Caco-2 (cell line): ENCODE results near the gene HS3ST1. TPM values are rescaled to one million over a fixed set of nuclear protein-coding genes. Genes with fewer than 3 reads are reported as not detected.

ENCODE experiments used
- BruUV-seq: library from RNA; stranded (reverse); fragments of 400-500 nt; replicated peaks from 2 replicates; lab custom pipeline; 2021; lab: Mats Ljungman, UMichigan
- CTCF ChIA-PET: fragments of 300-600 bp; sonication (Branson Sonifier 250); formaldehyde crosslinking; loops from one replicate; lab custom pipeline; 2022; ENCODE audit warnings: antibody characterized with exemption; lab: Charles Lee
- POLR2A ChIA-PET: fragments of 300-600 bp; sonication (Branson Sonifier 250); formaldehyde crosslinking; loops from one replicate; lab custom pipeline; 2022; ENCODE audit warnings: antibody characterized with exemption; lab: Charles Lee
- DNase-seq, 2 experiments: peaks; one replicate each; pipeline versions ENCODE4 v3.0.0 to v3.0.0-alpha.2; 2020 to 2022
- H3K27me3 ChIP-seq: replicated peaks from 2 replicates; pipeline ENCODE4 v1.6.0; 2011; ENCODE audit warnings: low read length; ENCODE audit not compliant: control insufficient read depth, insufficient read depth
- H3K36me3 ChIP-seq: 2 replicates; pipeline ENCODE4 v1.5.1; 2011; ENCODE audit warnings: low read length; ENCODE audit not compliant: control insufficient read depth, insufficient read depth
- H3K4me1 ChIP-seq: fragments of 250-450 bp; sonication (Bioruptor Pico); 2 replicates; pipeline ENCODE4 v1.5.1; 2020; ENCODE audit warnings: mild to moderate bottlenecking
- H3K4me3 ChIP-seq: 2 replicates; pipeline ENCODE4 v1.5.1; 2011; ENCODE audit warnings: low read depth, mild to moderate bottlenecking, control low read depth, low read length
- H3K9me3 ChIP-seq: fragments of 250-450 bp; sonication (Bioruptor Pico); 2 replicates; pipeline ENCODE4 v1.5.1; 2020; ENCODE audit warnings: mild to moderate bottlenecking, moderate library complexity
- H3K27ac Mint-ChIP-seq: one replicate; pipeline ENCODE4 v1.8.0; 2022; ENCODE audit warnings: mixed read lengths; ENCODE audit not compliant: unreplicated experiment
- H3K27me3 Mint-ChIP-seq: one replicate; pipeline ENCODE4 v1.8.0; 2022; ENCODE audit warnings: mixed read lengths; ENCODE audit not compliant: insufficient read depth, unreplicated experiment
- H3K36me3 Mint-ChIP-seq: one replicate; pipeline ENCODE4 v1.8.0; 2022; ENCODE audit warnings: mild to moderate bottlenecking, mixed read lengths; ENCODE audit not compliant: insufficient read depth, unreplicated experiment
- H3K4me1 Mint-ChIP-seq: one replicate; pipeline ENCODE4 v1.8.0; 2022; ENCODE audit warnings: low read depth, mixed read lengths; ENCODE audit not compliant: unreplicated experiment
- H3K4me3 Mint-ChIP-seq: one replicate; pipeline ENCODE4 v1.8.0; 2022; ENCODE audit warnings: mild to moderate bottlenecking, moderate library complexity, mixed read lengths; ENCODE audit not compliant: unreplicated experiment
- H3K9me3 Mint-ChIP-seq: one replicate; pipeline ENCODE4 v1.8.0; 2022; ENCODE audit warnings: mixed read lengths; ENCODE audit not compliant: unreplicated experiment
- CTCF ChIP-seq, 2 experiments: fragments of 200-600 bp in 1 of 2; IDR thresholded peaks; 1 replicate in 1 of 2; 2 replicates in 1 of 2; pipeline versions ENCODE4 v1.5.1 to v1.8.0; 2011 to 2022; ENCODE audit warnings: antibody characterized with exemption in 1 of 2, control low read depth in 1 of 2, inconsistent platforms in 1 of 2, low read depth in 1 of 2, low read length in 1 of 2, mild to moderate bottlenecking in 1 of 2, moderate library complexity in 1 of 2; ENCODE audit not compliant: insufficient read depth in 1 of 2, severe bottlenecking in 1 of 2, unreplicated experiment in 1 of 2
- intact Hi-C: fragments of 100-400 bp; cut with micrococcal nuclease; formaldehyde crosslinking; loops from one replicate; pipeline ENCODE4 v1.10.0; 2022; ENCODE audit not compliant: unreplicated experiment
- total RNA-seq: library from RNA; stranded (reverse); gene quantifications from 2 replicates; pipeline ENCODE4 v1.2.3, GENCODE V29; 2022

HS3ST1 gene
- total RNA-seq, 1 experiment from 2014 or later, result 4.2 TPM

GRCh38 chr4:11399461-11399971 is 29.2 kb downstream of the HS3ST1 start:
- no peaks in the 10 kb centered on the region for H3K27me3 ChIP-seq
- no peaks in the 10 kb centered on the region for H3K27me3 Mint-ChIP-seq
- H3K36me3 ChIP-seq, result no peaks in the 10 kb centered on the region
- no peak overlapping the region for H3K27ac Mint-ChIP-seq
- no peak for DNase-seq
- no peak for TF ChIP-seq CTCF (IDR thresholded peaks at IDR 0.05; ENCODE audit: insufficient read depth in 1 of 2, low read depth in 1 of 2, low read length in 1 of 2, severe bottlenecking in 1 of 2, unreplicated experiment in 1 of 2)
- ChIA-PET CTCF (no interaction called here), POLR2A (no interaction called here)
- H3K36me3 Mint-ChIP-seq, result peaks cover 12% of the 10 kb centered on the region
- no peaks in the 10 kb centered on the region for H3K9me3 Mint-ChIP-seq
- BruUV-seq, result no TSS peak
- no peak overlapping the region for H3K4me3 ChIP-seq
- H3K4me1 ChIP-seq, result peaks cover 7% of the 10 kb centered on the region
- H3K9me3 ChIP-seq, result no peaks in the 10 kb centered on the region
- intact Hi-C loops, result no loop called here
- H3K4me1 Mint-ChIP-seq, result peaks cover 15% of the 10 kb centered on the region
- H3K4me3 Mint-ChIP-seq, result no peak overlapping the region

DNA sequence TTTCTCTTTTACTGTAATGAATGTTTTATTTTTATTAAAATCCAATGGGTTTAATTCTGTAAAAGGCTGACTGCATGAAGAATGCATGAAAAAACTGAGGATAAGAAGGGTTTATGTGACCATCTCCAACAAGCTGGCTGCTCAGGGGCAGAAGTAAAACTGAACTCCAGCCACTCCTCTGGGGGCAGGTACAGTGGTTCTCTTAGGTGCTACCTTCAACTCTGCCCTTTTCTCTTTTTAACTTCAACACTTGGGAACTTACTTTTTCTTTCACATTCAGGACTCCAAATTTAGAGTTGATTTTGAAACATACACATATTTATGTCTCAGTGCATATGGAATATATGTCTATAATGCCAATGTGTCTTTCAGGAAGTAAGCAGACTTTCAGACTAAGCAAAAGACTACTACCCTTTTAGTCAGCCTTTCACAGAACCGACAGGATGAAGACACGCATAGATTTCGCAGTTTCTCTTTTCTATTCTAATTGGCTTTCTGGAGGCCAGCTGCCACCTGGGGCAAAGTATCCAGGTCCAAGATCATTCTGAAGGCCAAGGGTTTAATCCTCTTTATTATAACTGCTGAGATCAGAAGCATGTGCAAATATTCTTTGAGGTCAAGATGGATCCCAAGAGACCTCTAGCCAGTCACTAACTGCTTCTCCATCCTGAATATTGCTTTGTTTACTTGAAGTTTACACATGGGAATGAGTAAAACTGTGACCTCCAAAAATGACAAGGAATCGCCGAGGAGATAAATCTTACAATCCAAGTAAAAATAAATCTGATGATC is 30.7 kb downstream of the HS3ST1 start:
- H3K4me1 ChIP-seq, result peaks cover 7% of the 10 kb centered on the region
- H3K36me3 ChIP-seq, result no peaks in the 10 kb centered on the region
- no peaks in the 10 kb centered on the region for H3K27me3 Mint-ChIP-seq
- no peak for DNase-seq
- POLR2A ChIA-PET, result no interaction called here
- BruUV-seq, result no TSS peak
- H3K9me3 ChIP-seq, result no peaks in the 10 kb centered on the region
- peaks cover 12% of the 10 kb centered on the region for H3K36me3 Mint-ChIP-seq
- H3K4me1 Mint-ChIP-seq, result peaks cover 15% of the 10 kb centered on the region
- H3K9me3 Mint-ChIP-seq, result no peaks in the 10 kb centered on the region
- no peak overlapping the region for H3K4me3 ChIP-seq
- intact Hi-C loops, result no loop called here
- H3K27me3 ChIP-seq, result no peaks in the 10 kb centered on the region
- peak overlapping the region; percentile 19 for H3K27ac Mint-ChIP-seq
- TF ChIP-seq CTCF (IDR thresholded peaks at IDR 0.05; ENCODE audit: insufficient read depth in 1 of 2, low read depth in 1 of 2, low read length in 1 of 2, severe bottlenecking in 1 of 2, unreplicated experiment in 1 of 2), result no peak
- CTCF ChIA-PET, result no interaction called here
- no peak overlapping the region for H3K4me3 Mint-ChIP-seq

DNA sequence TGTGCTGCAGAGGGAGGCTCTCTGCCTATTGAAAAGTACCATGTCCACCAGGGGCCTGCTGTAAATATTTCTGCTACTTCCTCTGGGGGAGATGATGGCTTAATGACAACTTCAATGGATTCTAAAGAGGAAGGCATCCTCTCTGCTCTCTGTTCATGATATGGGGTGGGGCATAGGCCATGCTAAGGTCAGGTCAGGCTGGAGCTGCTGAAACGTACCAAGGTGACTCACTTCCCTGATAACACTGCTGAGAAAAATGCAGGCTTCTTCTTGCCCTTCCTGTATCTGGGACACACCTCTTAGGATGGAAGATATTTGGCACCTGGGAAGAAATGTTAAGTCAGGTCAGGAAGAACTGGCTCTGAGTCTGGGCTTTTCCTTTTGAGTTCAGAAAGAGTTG is 31.5 kb downstream of the HS3ST1 start:
- no TSS peak for BruUV-seq
- POLR2A ChIA-PET, result no interaction called here
- H3K9me3 ChIP-seq, result no peaks in the 10 kb centered on the region
- Mint-ChIP-seq H3K27ac (no peak overlapping the region), H3K27me3 (no peaks in the 10 kb centered on the region), H3K9me3 (no peaks in the 10 kb centered on the region), H3K36me3 (peaks cover 12% of the 10 kb centered on the region), H3K4me1 (peaks cover 15% of the 10 kb centered on the region), H3K4me3 (no peak overlapping the region)
- H3K4me3 ChIP-seq, result no peak overlapping the region
- no peaks in the 10 kb centered on the region for H3K27me3 ChIP-seq
- CTCF ChIA-PET, result no interaction called here
- no peak for TF ChIP-seq CTCF (IDR thresholded peaks at IDR 0.05; ENCODE audit: insufficient read depth in 1 of 2, low read depth in 1 of 2, low read length in 1 of 2, severe bottlenecking in 1 of 2, unreplicated experiment in 1 of 2)
- H3K4me1 ChIP-seq, result peaks cover 7% of the 10 kb centered on the region
- intact Hi-C loops, result no loop called here
- DNase-seq, result peak in 1 of 2 experiments; percentile 12
- no peaks in the 10 kb centered on the region for H3K36me3 ChIP-seq
